ENCODE measurements around the gene RAB1B.

Gene RAB1B

GRCh38 chr11:66277471-66278362, 9.3 kb downstream of the RAB1B start, which contains the start of gene CNIH2:
TSS of gene CNIH2 (plus strand) at chr11:66278175. CDS start at chr11:66278457, 282 bp downstream.
- peaks cover 35% of the 10 kb centered on the region for H3K4me1 ChIP-seq (ENCODE audit: control insufficient read depth, insufficient read depth, low read length, poor library complexity, severe bottlenecking)
- H3K4me3 ChIP-seq (ENCODE audit: extremely low read depth, insufficient read depth, low read length, poor library complexity, severe bottlenecking) = peak within 1 kb of the TSS; percentile 23
- H3K36me3 ChIP-seq (ENCODE audit: control insufficient read depth, insufficient read depth, low read length) = peaks cover 37% of the 10 kb centered on the region
- no peaks in the 10 kb centered on the region for H3K9me3 ChIP-seq (ENCODE audit: control insufficient read depth, low read length)
- WGBS, 2 experiments (ENCODE audit: insufficient coverage in 2 of 2) = 3 to 6% methylated on average over 63 to 71 of the region's 84 CpGs
- H3K27ac ChIP-seq (ENCODE audit: low read depth, low read length, severe bottlenecking) = no peak within 1 kb of the TSS

- 0% methylated on average over 4 to 22 of the region's 45 CpGs for WGBS, 2 experiments (ENCODE audit: insufficient coverage in 2 of 2)
- Histone ChIP-seq H3K4me1 (ENCODE audit: control insufficient read depth, insufficient read depth, low read length, poor library complexity, severe bottlenecking) (peaks cover 35% of the 10 kb centered on the region), H3K27ac (ENCODE audit: low read depth, low read length, severe bottlenecking) (no peak overlapping the region)
These were observed 10.1 kb downstream of the RAB1B start for GRCh38 chr11:66278363-66279091.

GRCh38 chr11:66279092-66279734, 10.8 kb downstream of the RAB1B start:
- Histone ChIP-seq H3K4me1 (ENCODE audit: control insufficient read depth, insufficient read depth, low read length, poor library complexity, severe bottlenecking) (peaks cover 35% of the 10 kb centered on the region), H3K4me3 (ENCODE audit: extremely low read depth, insufficient read depth, low read length, poor library complexity, severe bottlenecking) (no peak overlapping the region), H3K36me3 (ENCODE audit: control insufficient read depth, insufficient read depth, low read length) (peaks cover 31% of the 10 kb centered on the region), H3K27ac (ENCODE audit: low read depth, low read length, severe bottlenecking) (no peak overlapping the region), H3K9me3 (ENCODE audit: control insufficient read depth, low read length) (no peaks in the 10 kb centered on the region)
- 46 to 47% methylated on average over 13 of the region's 15 CpGs for WGBS, 2 experiments (ENCODE audit: insufficient coverage in 2 of 2)

More at GRCh38 chr11:66278363-66279091, 10.1 kb downstream of the RAB1B start:
- Histone ChIP-seq H3K9me3 (ENCODE audit: control insufficient read depth, low read length) (no peaks in the 10 kb centered on the region), H3K4me3 (ENCODE audit: extremely low read depth, insufficient read depth, low read length, poor library complexity, severe bottlenecking) (peak overlapping the region; percentile 23), H3K36me3 (ENCODE audit: control insufficient read depth, insufficient read depth, low read length) (peaks cover 31% of the 10 kb centered on the region)

- peaks cover 35% of the 10 kb centered on the region for H3K4me1 ChIP-seq (ENCODE audit: control insufficient read depth, insufficient read depth, low read length, poor library complexity, severe bottlenecking)
- H3K36me3 ChIP-seq (ENCODE audit: control insufficient read depth, insufficient read depth, low read length) = peaks cover 33% of the 10 kb centered on the region
- WGBS, 2 experiments (ENCODE audit: insufficient coverage in 2 of 2) = 65 to 67% methylated on average over 4 to 12 of the region's 14 CpGs
- no peak overlapping the region for H3K27ac ChIP-seq (ENCODE audit: low read depth, low read length, severe bottlenecking)
- H3K4me3 ChIP-seq (ENCODE audit: extremely low read depth, insufficient read depth, low read length, poor library complexity, severe bottlenecking) = no peak overlapping the region
- no peaks in the 10 kb centered on the region for H3K9me3 ChIP-seq (ENCODE audit: control insufficient read depth, low read length)
These were observed 12.0 kb downstream of the RAB1B start for GRCh38 chr11:66280428-66280827.

- Histone ChIP-seq H3K9me3 (ENCODE audit: control insufficient read depth, low read length) (no peaks in the 10 kb centered on the region), H3K36me3 (ENCODE audit: control insufficient read depth, insufficient read depth, low read length) (peaks cover 30% of the 10 kb centered on the region), H3K27ac (ENCODE audit: low read depth, low read length, severe bottlenecking) (peak overlapping the region; percentile 10), H3K4me3 (ENCODE audit: extremely low read depth, insufficient read depth, low read length, poor library complexity, severe bottlenecking) (no peak overlapping the region), H3K4me1 (ENCODE audit: control insufficient read depth, insufficient read depth, low read length, poor library complexity, severe bottlenecking) (peaks cover 35% of the 10 kb centered on the region)
- WGBS, 2 experiments (ENCODE audit: insufficient coverage in 2 of 2) = 76 to 88% methylated on average over 4 to 6 of the region's 6 CpGs
These were observed 12.6 kb downstream of the RAB1B start for GRCh38 chr11:66281001-66281400.

GRCh38 chr11:66281776-66282467, 13.5 kb downstream of the RAB1B start:
- peak overlapping the region; percentile 10 for H3K27ac ChIP-seq (ENCODE audit: low read depth, low read length, severe bottlenecking)
- H3K4me3 ChIP-seq (ENCODE audit: extremely low read depth, insufficient read depth, low read length, poor library complexity, severe bottlenecking) = no peak overlapping the region
- no peaks in the 10 kb centered on the region for H3K9me3 ChIP-seq (ENCODE audit: control insufficient read depth, low read length)
- WGBS, 2 experiments (ENCODE audit: insufficient coverage in 2 of 2) = 55 to 59% methylated on average over 4 to 8 of the region's 20 CpGs
- peaks cover 35% of the 10 kb centered on the region for H3K4me1 ChIP-seq (ENCODE audit: control insufficient read depth, insufficient read depth, low read length, poor library complexity, severe bottlenecking)
- H3K36me3 ChIP-seq (ENCODE audit: control insufficient read depth, insufficient read depth, low read length) = peaks cover 29% of the 10 kb centered on the region

GRCh38 chr11:66282468-66283455, 14.3 kb downstream of the RAB1B start:
- WGBS, 2 experiments (ENCODE audit: insufficient coverage in 2 of 2) = 12 to 14% methylated on average over 29 to 31 of the region's 35 CpGs
- H3K4me3 ChIP-seq (ENCODE audit: extremely low read depth, insufficient read depth, low read length, poor library complexity, severe bottlenecking) = no peak overlapping the region
- H3K9me3 ChIP-seq (ENCODE audit: control insufficient read depth, low read length) = no peaks in the 10 kb centered on the region
- H3K4me1 ChIP-seq (ENCODE audit: control insufficient read depth, insufficient read depth, low read length, poor library complexity, severe bottlenecking) = peaks cover 41% of the 10 kb centered on the region
- H3K27ac ChIP-seq (ENCODE audit: low read depth, low read length, severe bottlenecking) = peak overlapping the region; percentile 36
- peaks cover 30% of the 10 kb centered on the region for H3K36me3 ChIP-seq (ENCODE audit: control insufficient read depth, insufficient read depth, low read length)

- WGBS, 2 experiments (ENCODE audit: insufficient coverage in 2 of 2) = 91 to 96% methylated on average over 4 to 9 of the region's 14 CpGs
These were observed 15.1 kb downstream of the RAB1B start for GRCh38 chr11:66283461-66284105.

GRCh38 chr11:66284526-66285078, 16.2 kb downstream of the RAB1B start:
- 97 to 98% methylated on average over 8 to 9 of the region's 16 CpGs for WGBS, 2 experiments (ENCODE audit: insufficient coverage in 2 of 2)
- no peak overlapping the region for H3K4me3 ChIP-seq (ENCODE audit: extremely low read depth, insufficient read depth, low read length, poor library complexity, severe bottlenecking)
- H3K27ac ChIP-seq (ENCODE audit: low read depth, low read length, severe bottlenecking) = no peak overlapping the region
- peaks cover 30% of the 10 kb centered on the region for H3K36me3 ChIP-seq (ENCODE audit: control insufficient read depth, insufficient read depth, low read length)
- H3K4me1 ChIP-seq (ENCODE audit: control insufficient read depth, insufficient read depth, low read length, poor library complexity, severe bottlenecking) = peaks cover 37% of the 10 kb centered on the region
- H3K9me3 ChIP-seq (ENCODE audit: control insufficient read depth, low read length) = no peaks in the 10 kb centered on the region

More at GRCh38 chr11:66283461-66284105, 15.1 kb downstream of the RAB1B start:
- Histone ChIP-seq H3K9me3 (ENCODE audit: control insufficient read depth, low read length) (no peaks in the 10 kb centered on the region), H3K4me3 (ENCODE audit: extremely low read depth, insufficient read depth, low read length, poor library complexity, severe bottlenecking) (no peak overlapping the region), H3K36me3 (ENCODE audit: control insufficient read depth, insufficient read depth, low read length) (peaks cover 30% of the 10 kb centered on the region), H3K4me1 (ENCODE audit: control insufficient read depth, insufficient read depth, low read length, poor library complexity, severe bottlenecking) (peaks cover 45% of the 10 kb centered on the region), H3K27ac (ENCODE audit: low read depth, low read length, severe bottlenecking) (no peak overlapping the region)

All from mesodermal cell (in vitro differentiated cells).